Measurements from ENCODE around the gene SLC39A6.

The SLC39A6 gene

DNA sequence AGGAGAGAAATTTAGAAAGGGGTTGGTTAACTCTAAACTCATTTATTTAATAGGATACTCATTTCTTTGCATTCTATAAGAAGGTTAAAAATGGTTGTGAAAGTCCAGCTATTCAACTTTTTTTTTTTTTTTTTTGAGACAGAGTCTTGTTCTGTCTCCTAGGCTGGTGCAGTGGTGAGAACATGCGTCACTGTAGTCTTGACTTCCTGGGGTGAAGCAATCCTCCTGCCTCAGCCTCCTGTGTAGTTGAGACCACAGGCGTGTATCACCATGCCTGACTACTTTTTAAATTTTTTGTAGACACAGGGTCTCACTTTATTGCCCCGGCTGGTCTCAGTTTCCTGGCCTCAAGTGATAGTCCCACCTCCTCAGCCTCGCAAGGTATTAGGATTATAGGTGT, 12.4 kb upstream of the SLC39A6 start:
- no peaks in the 10 kb centered on the region for H3K4me1 ChIP-seq (ENCODE audit: control insufficient read depth in 1 of 2, insufficient read depth in 2 of 2, low read length in 2 of 2)
- no peaks in the 10 kb centered on the region for H3K9me3 ChIP-seq (ENCODE audit: control insufficient read depth in 1 of 2, low read length in 2 of 2)
- no peak overlapping the region for H3K27ac ChIP-seq (ENCODE audit: low read depth, low read length)
- no peaks in the 10 kb centered on the region for H3K27me3 ChIP-seq (ENCODE audit: control insufficient read depth in 1 of 2, insufficient read depth in 2 of 2, low read length in 2 of 2)
- H3K9ac ChIP-seq (ENCODE audit: low read depth in 1 of 2, low read length in 2 of 2), result no peak overlapping the region
- H3K4me3 ChIP-seq (ENCODE audit: low read depth in 1 of 2, low read length in 2 of 2), result no peak overlapping the region
- H3K36me3 ChIP-seq (ENCODE audit: control insufficient read depth in 1 of 2, insufficient read depth in 2 of 2, low read length in 2 of 2), result peaks cover 42 to 89% of the 10 kb centered on the region in 2 donors

DNA sequence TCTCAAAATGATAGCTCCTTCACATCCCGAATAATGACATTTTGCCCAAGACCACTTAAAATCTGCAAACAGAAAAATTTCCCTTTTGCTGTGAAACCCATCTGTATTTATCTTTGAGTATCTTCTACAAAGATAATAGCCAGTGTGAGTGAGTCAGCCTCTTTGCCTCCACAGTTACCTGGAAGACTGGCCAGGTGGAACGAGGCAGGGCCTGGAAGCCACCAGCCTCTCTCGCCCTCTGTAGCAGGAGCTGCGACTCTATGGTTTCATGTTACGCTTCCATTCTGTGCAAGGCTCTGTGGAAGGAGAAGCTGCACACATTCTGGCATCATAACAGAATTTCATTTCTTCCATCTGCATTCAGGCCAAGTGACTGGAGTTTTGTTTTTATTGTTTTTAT, 10.1 kb upstream of the SLC39A6 start:
- Histone ChIP-seq H3K9me3 (ENCODE audit: control insufficient read depth in 1 of 2, low read length in 2 of 2) (no peaks in the 10 kb centered on the region), H3K36me3 (ENCODE audit: control insufficient read depth in 1 of 2, insufficient read depth in 2 of 2, low read length in 2 of 2) (peaks cover 27 to 80% of the 10 kb centered on the region in 2 donors), H3K27ac (ENCODE audit: low read depth, low read length) (no peak overlapping the region), H3K9ac (ENCODE audit: low read depth in 1 of 2, low read length in 2 of 2) (no peak overlapping the region), H3K4me1 (ENCODE audit: control insufficient read depth in 1 of 2, insufficient read depth in 2 of 2, low read length in 2 of 2) (no peaks in the 10 kb centered on the region), H3K4me3 (ENCODE audit: low read depth in 1 of 2, low read length in 2 of 2) (no peak overlapping the region), H3K27me3 (ENCODE audit: control insufficient read depth in 1 of 2, insufficient read depth in 2 of 2, low read length in 2 of 2) (no peaks in the 10 kb centered on the region)

DNA sequence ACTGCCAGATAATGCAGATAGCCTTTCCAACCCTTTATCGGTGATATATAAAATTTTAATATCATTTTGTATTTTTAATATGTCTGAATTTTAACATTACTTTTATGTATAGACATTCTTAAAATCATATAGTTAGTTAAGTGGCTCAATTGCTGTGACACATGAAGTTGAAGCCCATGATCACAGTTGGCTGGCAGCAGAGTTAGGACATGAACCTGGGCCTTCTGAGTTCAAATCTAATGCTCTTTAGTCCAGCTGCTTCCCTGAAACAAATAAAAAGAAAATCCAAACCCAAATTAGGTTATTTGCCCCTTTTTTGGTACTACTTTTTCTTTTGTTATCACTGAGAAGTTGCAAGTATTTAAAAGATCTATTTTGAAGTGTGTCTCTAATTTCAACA, 6.1 kb upstream of the SLC39A6 start:
- Histone ChIP-seq H3K9ac (ENCODE audit: low read depth in 1 of 2, low read length in 2 of 2) (no peak overlapping the region), H3K4me3 (ENCODE audit: low read depth in 1 of 2, low read length in 2 of 2) (no peak overlapping the region), H3K4me1 (ENCODE audit: control insufficient read depth in 1 of 2, insufficient read depth in 2 of 2, low read length in 2 of 2) (peaks cover 10 to 20% of the 10 kb centered on the region in 2 donors), H3K36me3 (ENCODE audit: control insufficient read depth in 1 of 2, insufficient read depth in 2 of 2, low read length in 2 of 2) (peaks cover 19 to 50% of the 10 kb centered on the region in 2 donors), H3K9me3 (ENCODE audit: control insufficient read depth in 1 of 2, low read length in 2 of 2) (no peaks in the 10 kb centered on the region), H3K27ac (ENCODE audit: low read depth, low read length) (no peak overlapping the region), H3K27me3 (ENCODE audit: control insufficient read depth in 1 of 2, insufficient read depth in 2 of 2, low read length in 2 of 2) (no peaks in the 10 kb centered on the region)

DNA sequence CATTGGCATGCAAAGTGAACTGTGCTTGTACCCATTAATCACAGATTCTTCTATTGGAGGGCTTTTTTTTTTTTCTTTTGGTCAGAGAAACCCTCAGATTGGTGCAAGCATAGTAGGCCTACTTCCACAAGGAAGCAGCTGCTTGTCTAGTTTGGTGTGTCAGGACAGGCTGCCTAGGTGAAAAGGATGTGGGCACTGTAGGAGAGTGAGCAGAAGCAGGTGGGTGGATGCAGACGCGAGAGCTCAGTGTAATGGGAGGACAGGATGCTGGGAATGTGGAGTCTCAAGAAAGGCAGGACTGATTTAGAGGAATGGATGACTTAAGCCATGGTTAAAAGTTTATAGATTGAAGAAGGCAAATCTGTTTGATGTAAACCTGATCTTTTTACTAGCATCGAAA, 3.6 kb upstream of the SLC39A6 start:
- H3K9me3 ChIP-seq (ENCODE audit: control insufficient read depth in 1 of 2, low read length in 2 of 2), result no peaks in the 10 kb centered on the region
- peaks cover 14 to 27% of the 10 kb centered on the region in 2 donors for H3K4me1 ChIP-seq (ENCODE audit: control insufficient read depth in 1 of 2, insufficient read depth in 2 of 2, low read length in 2 of 2)
- no peak overlapping the region for H3K4me3 ChIP-seq (ENCODE audit: low read depth in 1 of 2, low read length in 2 of 2)

DNA sequence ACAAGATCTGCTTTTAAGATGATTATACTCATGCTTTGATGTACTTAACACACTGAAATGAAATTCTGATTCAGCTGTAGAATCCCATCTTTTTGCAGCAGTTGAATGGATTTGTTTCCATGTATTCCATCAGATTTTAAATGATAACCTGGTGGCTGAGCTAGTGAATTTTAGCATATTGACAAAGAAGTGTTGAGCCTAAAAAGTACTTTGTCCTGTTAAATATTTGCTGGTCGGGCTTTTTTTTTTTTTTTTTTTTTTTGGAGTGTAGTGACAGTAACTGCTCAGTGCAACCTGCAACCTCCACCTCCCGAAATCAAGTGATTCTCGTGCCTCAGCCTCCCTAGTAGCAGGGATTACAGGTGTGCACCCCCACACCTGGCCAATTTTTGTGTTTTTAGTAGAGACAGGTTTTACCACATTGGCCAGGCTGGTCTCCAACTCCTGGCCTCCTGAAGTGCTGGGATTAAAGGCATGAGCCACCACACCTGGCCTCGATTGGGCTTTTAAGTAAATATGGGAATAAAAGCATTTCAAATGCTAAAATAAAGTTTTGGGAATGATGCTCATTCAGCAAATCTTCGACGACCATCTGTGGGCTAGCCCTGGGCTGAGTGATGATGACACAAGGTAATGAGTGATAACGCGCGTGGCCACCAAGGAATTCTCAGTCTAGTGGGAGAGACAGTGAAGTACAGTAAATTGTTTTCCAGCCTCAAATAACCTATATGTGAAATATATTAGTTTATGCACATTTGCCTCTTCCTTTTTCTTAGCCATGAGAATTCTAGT, 2.7 kb upstream of the SLC39A6 start:
- Histone ChIP-seq H3K4me3 (ENCODE audit: low read depth in 1 of 2, low read length in 2 of 2) (peak overlapping the region in 1 of 2 donors; percentile 32), H3K36me3 (ENCODE audit: control insufficient read depth in 1 of 2, insufficient read depth in 2 of 2, low read length in 2 of 2) (peaks cover 0 to 20% of the 10 kb centered on the region in 2 donors), H3K9ac (ENCODE audit: low read depth in 1 of 2, low read length in 2 of 2) (no peak overlapping the region), H3K27ac (ENCODE audit: low read depth, low read length) (no peak overlapping the region), H3K9me3 (ENCODE audit: control insufficient read depth in 1 of 2, low read length in 2 of 2) (no peaks in the 10 kb centered on the region), H3K27me3 (ENCODE audit: control insufficient read depth in 1 of 2, insufficient read depth in 2 of 2, low read length in 2 of 2) (no peaks in the 10 kb centered on the region), H3K4me1 (ENCODE audit: control insufficient read depth in 1 of 2, insufficient read depth in 2 of 2, low read length in 2 of 2) (peaks cover 14 to 27% of the 10 kb centered on the region in 2 donors)

More for the DNA sequence above, 3.6 kb upstream of the SLC39A6 start:
- Histone ChIP-seq H3K9ac (ENCODE audit: low read depth in 1 of 2, low read length in 2 of 2) (no peak overlapping the region), H3K27ac (ENCODE audit: low read depth, low read length) (no peak overlapping the region), H3K36me3 (ENCODE audit: control insufficient read depth in 1 of 2, insufficient read depth in 2 of 2, low read length in 2 of 2) (peaks cover 8 to 28% of the 10 kb centered on the region in 2 donors), H3K27me3 (ENCODE audit: control insufficient read depth in 1 of 2, insufficient read depth in 2 of 2, low read length in 2 of 2) (no peaks in the 10 kb centered on the region)

DNA sequence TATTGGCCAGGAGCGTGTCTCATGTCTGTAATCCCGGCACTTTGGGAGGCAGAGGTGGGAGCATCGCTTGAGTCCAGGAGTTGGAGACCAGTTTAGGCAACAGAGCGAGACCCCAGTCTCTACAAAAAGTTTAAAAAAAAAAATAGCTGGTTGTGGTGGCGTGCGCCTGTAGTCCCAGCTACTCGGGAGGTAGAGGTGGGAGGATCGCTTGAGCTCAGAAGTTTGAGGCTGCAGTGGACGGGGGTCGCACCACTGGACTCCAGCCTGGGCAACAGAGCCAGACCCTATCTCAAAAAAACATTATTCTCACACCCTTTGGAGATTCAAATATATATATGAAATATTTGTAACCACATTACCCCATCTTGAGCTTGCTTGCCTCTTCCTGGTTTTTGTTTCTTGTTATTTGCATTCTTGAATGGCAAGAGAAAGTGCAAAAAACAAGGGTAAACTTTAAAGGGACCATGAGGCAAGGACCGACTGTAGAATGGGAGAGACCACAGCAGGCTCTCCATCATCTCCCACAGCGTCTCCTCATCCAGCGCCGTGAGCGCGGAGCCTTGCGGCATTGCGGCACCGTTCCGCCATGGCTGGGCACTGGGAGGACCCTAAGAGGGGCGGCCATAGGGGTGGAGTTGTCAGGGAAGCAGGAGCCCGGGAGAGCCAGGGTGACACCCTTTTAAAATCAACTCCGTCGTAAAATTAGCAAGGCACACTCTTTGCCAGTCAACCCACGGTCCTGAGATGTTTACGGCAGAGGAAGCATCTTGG, 1.9 kb upstream of the SLC39A6 start:
- no peak overlapping the region for H3K9ac ChIP-seq (ENCODE audit: low read depth in 1 of 2, low read length in 2 of 2)

DNA sequence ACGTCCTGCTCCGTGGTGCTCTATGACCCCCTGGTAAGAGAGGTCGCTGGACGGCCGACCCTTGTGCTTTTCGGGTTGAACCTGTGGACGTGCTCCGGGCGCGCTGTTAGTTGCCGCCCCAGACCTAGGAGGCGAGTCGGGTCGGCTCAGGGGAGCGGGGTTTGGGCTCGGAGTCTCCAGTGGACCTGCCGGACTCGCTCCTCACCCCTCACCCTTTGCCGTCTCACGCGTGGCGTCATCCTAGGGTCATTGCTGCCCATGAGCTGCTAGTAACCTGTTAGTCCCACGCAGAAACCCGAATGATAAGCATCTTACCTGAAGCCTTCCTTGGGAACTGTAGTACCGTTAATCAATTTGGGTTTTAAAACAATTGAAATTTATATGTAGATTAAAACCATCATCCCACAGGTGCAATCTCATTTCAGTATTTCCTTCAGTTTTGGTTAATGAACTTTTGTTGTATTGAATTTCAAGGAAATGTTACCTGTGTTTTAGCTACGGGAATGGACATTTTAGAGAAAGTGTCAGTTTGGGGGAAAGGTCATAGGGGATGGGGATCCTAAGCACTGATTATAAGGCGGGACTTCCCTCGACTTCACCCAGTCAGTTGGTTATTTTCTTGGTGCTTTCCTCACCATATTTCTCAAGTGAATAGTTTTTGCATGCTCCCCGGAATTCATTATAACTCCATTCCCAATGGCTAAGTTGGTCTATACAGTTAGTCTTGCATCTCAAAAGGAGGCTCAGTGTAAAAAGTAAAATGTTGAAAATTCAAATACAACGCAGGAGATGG, 1.1 kb upstream of the SLC39A6 start:
- peak overlapping the region; percentile 100 for H3K27ac ChIP-seq (ENCODE audit: low read depth, low read length)
- H3K27me3 ChIP-seq (ENCODE audit: control insufficient read depth in 1 of 2, insufficient read depth in 2 of 2, low read length in 2 of 2), result no peaks in the 10 kb centered on the region
- peaks cover 14 to 27% of the 10 kb centered on the region in 2 donors for H3K4me1 ChIP-seq (ENCODE audit: control insufficient read depth in 1 of 2, insufficient read depth in 2 of 2, low read length in 2 of 2)

More for the DNA sequence above, 1.9 kb upstream of the SLC39A6 start:
- H3K4me1 ChIP-seq (ENCODE audit: control insufficient read depth in 1 of 2, insufficient read depth in 2 of 2, low read length in 2 of 2), result peaks cover 14 to 27% of the 10 kb centered on the region in 2 donors
- peaks cover 0 to 12% of the 10 kb centered on the region in 2 donors for H3K36me3 ChIP-seq (ENCODE audit: control insufficient read depth in 1 of 2, insufficient read depth in 2 of 2, low read length in 2 of 2)
- no peaks in the 10 kb centered on the region for H3K27me3 ChIP-seq (ENCODE audit: control insufficient read depth in 1 of 2, insufficient read depth in 2 of 2, low read length in 2 of 2)
- H3K9me3 ChIP-seq (ENCODE audit: control insufficient read depth in 1 of 2, low read length in 2 of 2), result no peaks in the 10 kb centered on the region
- peak overlapping the region; percentile 91 to 99 for H3K4me3 ChIP-seq (ENCODE audit: low read depth in 1 of 2, low read length in 2 of 2)
- no peak overlapping the region for H3K27ac ChIP-seq (ENCODE audit: low read depth, low read length)

DNA sequence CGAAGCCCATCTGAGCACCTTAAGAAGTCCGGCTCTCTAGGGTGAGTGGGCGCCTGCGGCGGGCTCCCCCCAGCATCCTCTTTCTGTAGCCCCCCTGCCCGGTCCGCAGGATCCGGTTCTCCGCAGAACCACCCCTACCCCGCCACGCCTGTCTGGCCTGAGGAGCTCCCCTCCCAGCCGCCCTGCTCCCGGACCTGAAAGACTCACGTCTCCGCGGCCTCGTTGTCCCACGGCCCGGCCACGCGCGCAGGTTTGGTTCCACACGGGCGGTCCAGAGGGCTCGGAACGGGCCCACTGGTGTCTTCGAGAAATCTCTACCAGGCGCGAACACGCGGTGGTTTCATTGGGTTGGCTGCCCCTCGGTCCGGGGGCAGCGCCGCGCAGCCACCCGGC, 237 bp downstream of the SLC39A6 start:
- H3K4me1 ChIP-seq (ENCODE audit: control insufficient read depth in 1 of 2, insufficient read depth in 2 of 2, low read length in 2 of 2), result peaks cover 14 to 27% of the 10 kb centered on the region in 2 donors
- peak overlapping the region; percentile 91 to 99 for H3K4me3 ChIP-seq (ENCODE audit: low read depth in 1 of 2, low read length in 2 of 2)
- no peaks in the 10 kb centered on the region for H3K27me3 ChIP-seq (ENCODE audit: control insufficient read depth in 1 of 2, insufficient read depth in 2 of 2, low read length in 2 of 2)
- H3K9me3 ChIP-seq (ENCODE audit: control insufficient read depth in 1 of 2, low read length in 2 of 2), result no peaks in the 10 kb centered on the region
- H3K27ac ChIP-seq (ENCODE audit: low read depth, low read length), result peak overlapping the region; percentile 100
- H3K36me3 ChIP-seq (ENCODE audit: control insufficient read depth in 1 of 2, insufficient read depth in 2 of 2, low read length in 2 of 2), result peaks cover 3 to 7% of the 10 kb centered on the region in 2 donors
- peak overlapping the region; percentile 80 to 95 for H3K9ac ChIP-seq (ENCODE audit: low read depth in 1 of 2, low read length in 2 of 2)

More for the DNA sequence above, 1.1 kb upstream of the SLC39A6 start:
- H3K4me3 ChIP-seq (ENCODE audit: low read depth in 1 of 2, low read length in 2 of 2), result peak overlapping the region; percentile 91 to 99
- H3K36me3 ChIP-seq (ENCODE audit: control insufficient read depth in 1 of 2, insufficient read depth in 2 of 2, low read length in 2 of 2), result peaks cover 0 to 7% of the 10 kb centered on the region in 2 donors
- peak overlapping the region; percentile 93 to 95 for H3K9ac ChIP-seq (ENCODE audit: low read depth in 1 of 2, low read length in 2 of 2)
- H3K9me3 ChIP-seq (ENCODE audit: control insufficient read depth in 1 of 2, low read length in 2 of 2), result no peaks in the 10 kb centered on the region

DNA sequence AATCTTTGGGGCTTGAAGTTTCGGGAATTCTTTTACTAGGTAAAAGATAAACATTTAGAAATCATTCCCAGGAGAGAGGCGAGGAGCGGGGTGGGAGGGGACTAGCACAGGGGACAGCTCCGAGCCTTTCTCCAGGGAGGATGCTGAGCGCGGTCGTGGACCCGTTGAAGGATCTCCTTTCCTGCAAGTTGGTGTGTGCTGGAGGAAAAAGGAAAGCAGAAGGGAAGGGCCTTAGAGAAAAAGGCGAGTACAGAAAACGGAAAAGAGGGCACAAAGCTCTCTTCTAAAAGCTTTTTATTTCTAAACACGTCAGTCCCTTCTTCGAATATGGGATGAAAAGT, 640 bp downstream of the SLC39A6 start:
- Histone ChIP-seq H3K9me3 (ENCODE audit: control insufficient read depth in 1 of 2, low read length in 2 of 2) (no peaks in the 10 kb centered on the region), H3K4me1 (ENCODE audit: control insufficient read depth in 1 of 2, insufficient read depth in 2 of 2, low read length in 2 of 2) (peaks cover 14 to 27% of the 10 kb centered on the region in 2 donors), H3K27me3 (ENCODE audit: control insufficient read depth in 1 of 2, insufficient read depth in 2 of 2, low read length in 2 of 2) (no peaks in the 10 kb centered on the region), H3K9ac (ENCODE audit: low read depth in 1 of 2, low read length in 2 of 2) (peak overlapping the region; percentile 80 to 95), H3K27ac (ENCODE audit: low read depth, low read length) (no peak overlapping the region), H3K4me3 (ENCODE audit: low read depth in 1 of 2, low read length in 2 of 2) (peak overlapping the region; percentile 91 to 99), H3K36me3 (ENCODE audit: control insufficient read depth in 1 of 2, insufficient read depth in 2 of 2, low read length in 2 of 2) (peaks cover 3 to 6% of the 10 kb centered on the region in 2 donors)
